Embryonic facial prominence (tissue), 1 donor: ENCODE results near the gene POPDC2.

Experiments used
- DNase-seq: peaks from one replicate; pipeline ENCODE4 v3.0.0-alpha.2; 2016; ENCODE audit errors: extremely low spot score

The POPDC2 gene

DNA sequence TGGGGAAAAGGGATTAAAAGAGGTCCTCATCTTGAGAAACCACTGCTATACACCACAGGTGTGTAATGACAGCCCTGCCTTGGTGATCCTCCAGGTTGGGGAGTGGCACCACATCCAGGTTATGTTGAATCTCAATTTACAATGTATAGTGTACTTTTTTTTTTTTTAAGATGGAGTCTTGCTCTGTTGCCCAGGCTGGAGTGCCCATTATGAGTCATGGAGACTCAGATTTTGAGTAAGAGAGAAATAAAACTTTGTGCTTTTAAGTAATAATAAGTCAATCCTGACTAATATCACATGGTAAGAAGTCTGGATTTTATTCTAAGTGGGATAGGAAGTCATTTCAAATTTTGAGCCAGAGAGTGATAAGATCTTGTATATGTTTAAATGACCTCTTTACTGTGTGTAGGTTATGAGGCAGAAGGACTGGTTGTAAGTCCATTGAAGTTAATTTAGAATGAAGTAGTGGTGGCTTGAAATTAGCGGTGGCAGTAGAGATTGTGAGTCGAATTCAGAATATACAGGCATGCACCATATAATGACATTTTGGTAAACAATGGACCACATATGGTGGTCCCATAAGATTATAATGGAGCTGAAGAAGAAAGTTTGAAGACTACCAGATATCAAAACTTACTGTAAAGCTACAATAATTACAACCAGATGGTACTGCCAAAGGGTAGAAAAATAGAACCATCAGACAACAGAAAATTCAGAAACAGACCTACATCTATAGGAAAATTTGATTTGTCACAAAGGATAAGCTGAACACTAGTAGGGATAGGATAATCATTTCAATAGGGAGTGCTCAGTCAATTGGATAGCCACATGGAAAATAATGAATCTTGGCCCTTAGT is 20.7 kb downstream of the POPDC2 start:
- DNase-seq = no peak

DNA sequence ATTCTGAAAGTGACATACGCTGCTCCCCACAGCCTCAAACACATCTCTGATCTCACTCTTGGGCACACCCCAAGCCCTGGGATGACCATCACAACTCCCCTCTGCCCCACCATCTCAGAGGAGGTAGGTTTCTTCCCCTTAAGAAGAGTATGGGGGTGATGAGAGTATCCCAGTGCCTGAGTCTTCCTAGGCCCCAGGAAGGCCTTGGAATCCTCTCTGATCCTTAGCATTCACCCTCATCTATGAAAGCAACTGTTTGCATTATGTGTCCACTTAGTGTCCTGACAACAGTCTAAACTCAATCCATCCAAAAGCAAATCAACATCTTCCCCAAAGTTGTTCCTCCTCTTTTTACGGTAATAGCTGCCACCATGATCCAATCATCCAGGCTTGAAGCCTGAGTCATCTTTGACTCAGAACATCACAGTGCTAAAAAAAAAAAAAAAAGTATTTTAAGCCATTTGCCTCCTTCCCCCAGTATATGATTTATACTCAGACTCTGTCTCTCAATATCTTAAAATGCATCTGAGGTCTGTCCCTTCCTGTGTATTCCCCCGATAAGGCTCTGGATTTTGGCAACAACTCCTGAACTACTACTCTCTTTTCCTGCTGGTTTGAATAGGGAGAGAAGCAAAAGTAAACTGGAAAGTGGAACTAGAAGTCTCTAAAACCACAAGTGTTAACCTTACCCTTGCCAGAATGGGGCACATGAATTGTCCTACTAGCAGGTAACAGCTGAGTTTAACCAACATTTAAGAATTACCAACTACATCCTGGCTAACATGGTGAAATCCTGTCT is 22.5 kb downstream of the POPDC2 start:
- DNase-seq = no peak

- no peak for DNase-seq
Measured at GRCh38 chr3:119636891-119637611, 23.3 kb downstream of the POPDC2 start.

DNA sequence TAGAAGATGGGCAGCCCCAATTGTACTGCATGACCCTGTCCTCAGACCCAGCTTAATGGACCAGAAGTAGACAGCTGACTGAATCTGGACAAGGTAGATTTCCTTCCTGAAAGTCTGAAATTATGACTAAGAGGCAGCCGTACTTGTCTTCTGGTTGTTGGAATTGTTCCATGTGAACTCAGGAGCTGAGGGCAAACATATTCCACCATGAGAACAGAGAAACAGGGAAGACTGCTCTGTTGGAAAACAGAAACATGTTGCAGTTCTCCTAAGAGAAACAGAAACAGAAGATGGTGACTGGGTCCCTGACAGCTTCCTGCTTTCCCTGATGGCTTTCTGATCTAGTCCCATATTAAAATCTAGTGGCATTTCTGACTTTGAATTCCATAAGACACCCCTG is 24.1 kb downstream of the POPDC2 start:
- DNase-seq = no peak

DNA sequence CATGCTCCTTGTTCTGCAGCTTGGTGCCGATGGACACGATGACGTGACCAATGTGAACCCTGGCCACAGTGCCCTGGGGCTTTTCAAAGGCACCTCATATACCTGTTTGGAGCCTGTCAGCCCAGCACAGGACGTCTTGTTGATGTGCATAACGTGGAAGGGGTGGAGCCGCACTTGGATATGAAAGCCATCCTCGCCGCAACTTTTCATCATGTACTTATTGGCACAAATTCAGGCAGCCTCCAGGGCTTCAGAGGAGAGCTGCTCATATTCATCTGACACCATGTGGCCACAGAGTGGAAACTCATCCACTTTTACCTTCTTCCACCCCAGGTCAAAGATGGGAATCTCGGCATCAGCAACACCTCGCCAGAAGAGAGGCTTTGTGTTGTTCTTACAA is 24.7 kb downstream of the POPDC2 start:
- no peak for DNase-seq

- no peak for DNase-seq
Measured at GRCh38 chr3:119632829-119633228, 27.6 kb downstream of the POPDC2 start.

- no peak for DNase-seq
Measured at GRCh38 chr3:119632216-119632615, 28.2 kb downstream of the POPDC2 start.

GRCh38 chr3:119631516-119631915 is 28.9 kb downstream of the POPDC2 start:
- no peak for DNase-seq

GRCh38 chr3:119630880-119631329 is 29.5 kb downstream of the POPDC2 start:
- no peak for DNase-seq

GRCh38 chr3:119630128-119630879 is 30.1 kb downstream of the POPDC2 start:
- DNase-seq = no peak

- no peak for DNase-seq
Measured at GRCh38 chr3:119628816-119629445, 31.5 kb downstream of the POPDC2 start.

DNA sequence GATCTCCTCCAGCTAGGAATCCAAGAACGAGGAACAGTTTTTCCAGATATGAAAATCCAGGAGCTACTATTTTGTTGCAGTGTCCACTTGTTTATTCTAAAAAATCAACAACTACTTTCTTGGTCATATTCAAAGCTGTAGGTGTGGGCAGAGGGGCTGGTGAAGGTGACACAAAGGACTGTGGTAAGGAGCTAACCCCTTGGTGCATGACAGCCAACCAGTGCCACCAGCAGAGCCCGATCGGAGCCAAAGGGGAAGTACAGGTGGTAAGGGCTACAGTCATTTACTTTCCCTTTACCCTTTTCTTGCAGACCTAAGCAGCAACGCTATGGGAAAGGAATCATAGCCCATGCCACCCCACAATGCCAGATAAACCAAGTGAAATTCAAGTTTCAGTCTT is 32.0 kb downstream of the POPDC2 start:
- DNase-seq = no peak

DNA sequence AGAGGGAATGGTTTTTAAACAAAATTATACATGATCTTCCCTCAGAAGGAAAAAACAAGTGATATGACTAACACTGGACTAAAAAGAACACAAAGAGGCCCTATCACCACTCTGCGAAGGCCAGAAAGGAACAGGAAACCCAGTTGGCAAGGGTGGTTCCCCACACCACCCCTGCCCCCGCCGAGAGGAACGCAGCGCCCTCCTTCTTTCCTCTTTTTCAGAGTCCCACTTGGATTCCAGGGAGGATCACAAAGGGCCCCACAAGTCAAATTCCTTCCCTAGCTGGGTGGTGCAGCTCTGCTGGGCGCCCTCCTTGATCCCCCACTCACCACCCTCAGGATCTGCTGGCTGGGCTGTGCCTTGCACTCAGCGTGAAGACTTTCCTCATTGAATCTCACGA is 32.9 kb downstream of the POPDC2 start:
- DNase-seq = no peak

DNA sequence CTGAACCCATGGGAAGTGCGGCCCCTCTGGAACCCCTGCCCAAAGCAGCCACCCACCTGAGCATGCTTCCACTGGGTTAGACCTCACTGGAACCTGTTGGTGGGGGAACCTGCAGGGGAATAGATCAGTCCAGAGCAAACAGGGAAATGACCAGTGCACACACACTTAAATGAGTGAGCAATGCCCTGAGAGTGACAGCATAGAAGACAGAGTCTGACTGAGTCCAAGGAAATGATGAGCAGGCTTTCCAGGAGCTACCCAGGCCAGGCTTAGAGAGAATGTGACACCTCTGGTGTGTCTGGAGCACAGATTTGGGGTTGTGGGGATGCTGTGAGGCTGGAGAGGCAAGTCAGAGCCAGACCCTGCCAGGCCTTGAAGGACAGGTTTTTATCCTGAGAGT is 34.2 kb downstream of the POPDC2 start:
- no peak for DNase-seq

- no peak for DNase-seq
Measured at GRCh38 chr3:119625451-119626153, 34.8 kb downstream of the POPDC2 start.

- no peak for DNase-seq
Measured at GRCh38 chr3:119624002-119624720, 36.2 kb downstream of the POPDC2 start.

- no peak for DNase-seq
Measured at GRCh38 chr3:119620899-119621298, 39.5 kb downstream of the POPDC2 start.

- DNase-seq = no peak
Measured at GRCh38 chr3:119619094-119619493, 41.3 kb downstream of the POPDC2 start.

DNA sequence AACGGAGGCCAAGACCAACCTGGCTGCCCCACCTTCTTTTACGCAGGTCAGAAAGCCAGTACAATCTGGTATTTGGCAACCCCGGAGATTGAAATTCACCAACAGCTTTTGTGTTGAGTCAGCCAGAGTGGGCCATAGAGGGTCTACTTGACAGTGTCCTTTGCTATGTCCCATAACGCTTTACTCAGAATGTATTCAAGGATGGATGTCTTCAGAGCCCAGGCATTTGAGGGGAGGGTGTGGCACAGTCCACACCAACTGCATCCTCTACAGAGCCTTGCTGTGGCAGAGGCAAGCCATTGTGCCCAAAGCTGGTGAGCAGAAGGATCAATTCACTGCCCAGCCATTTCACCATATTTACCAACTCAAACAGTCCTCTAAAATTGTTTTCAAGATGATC is 44.3 kb downstream of the POPDC2 start:
- DNase-seq = no peak

DNA sequence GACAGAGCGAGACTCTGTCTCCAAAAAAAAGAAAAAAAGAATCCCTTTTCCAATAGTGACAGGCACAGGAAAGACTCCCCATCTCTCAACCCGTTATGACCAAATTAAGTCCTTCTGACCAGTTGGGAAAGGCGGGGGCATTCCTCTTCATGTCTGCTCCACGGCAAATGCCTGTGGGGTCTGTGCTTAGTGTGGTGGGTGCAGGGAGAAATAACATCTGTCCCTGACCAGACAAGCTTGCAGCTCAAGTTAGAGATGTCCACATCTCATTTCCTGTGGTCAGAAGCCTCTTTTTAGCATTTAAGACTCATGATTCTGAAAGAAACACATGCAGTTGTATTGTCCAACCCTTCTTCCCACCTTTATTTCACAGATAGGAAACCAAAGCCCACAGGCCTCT is 46.5 kb downstream of the POPDC2 start:
- DNase-seq = no peak
